Measurements from ENCODE around the gene ZNF823.

Gene ZNF823

DNA sequence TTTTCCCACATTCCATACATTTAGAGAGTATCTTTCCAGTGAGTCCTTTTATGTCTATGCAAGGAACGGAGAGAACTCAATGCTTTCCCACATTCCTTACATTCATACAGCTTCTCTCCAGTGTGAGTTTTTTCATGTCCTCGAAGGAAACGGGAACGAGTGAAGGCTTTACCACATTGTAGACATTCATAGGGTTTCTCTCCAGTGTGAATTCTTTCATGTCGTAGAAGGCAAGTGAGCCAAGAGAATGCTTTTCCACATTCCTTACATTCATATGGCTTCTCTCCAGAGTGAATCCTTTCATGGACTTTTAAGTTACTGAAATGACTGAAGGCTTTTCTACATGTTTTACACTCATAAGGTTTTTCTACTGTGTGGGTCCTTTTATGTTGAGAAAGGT is 17.1 kb downstream of the ZNF823 start:
- peak overlapping the region in 6 of 10 experiments; percentile 6 to 37 (median 26); a peak in 8 of 20 replicates for H3K4me3 ChIP-seq
- no peak for TF ChIP-seq Cebpa-rat (IDR thresholded peaks at IDR 0.05)
- H4K20me1 ChIP-seq = no peaks in the 10 kb centered on the region
- no peaks in the 10 kb centered on the region for H3K27me3 ChIP-seq
- no peak overlapping the region for H3K27ac ChIP-seq
- no peaks in the 10 kb centered on the region for H3K4me1 ChIP-seq
- no peak overlapping the region for H3K9ac ChIP-seq
- H3K36me3 ChIP-seq = peaks cover 75 to 83% (median 80%) of the 10 kb centered on the region in 11 experiments
- H3K9me3 ChIP-seq (replicated peaks in 1 of 11) = peaks cover 83 to 97% (median 86%) of the 10 kb centered on the region in 11 experiments
- no peak overlapping the region for H3K4me2 ChIP-seq

GRCh38 chr19:11710313-11710712 is 28.4 kb downstream of the ZNF823 start:
- H3K27ac ChIP-seq = no peak overlapping the region
- H3K4me1 ChIP-seq = peaks cover 0 to 9% (median 0%) of the 10 kb centered on the region in 10 experiments; a peak in 4 of 20 replicates
- no peaks in the 10 kb centered on the region for H3K36me3 ChIP-seq
- peaks cover 0 to 4% (median 0%) of the 10 kb centered on the region in 11 experiments; a peak in 1 of 22 replicates for H3K9me3 ChIP-seq (replicated peaks in 1 of 11)
- no peaks in the 10 kb centered on the region for H3K27me3 ChIP-seq
- no peaks in the 10 kb centered on the region for H4K20me1 ChIP-seq
- no peak overlapping the region for H3K4me2 ChIP-seq
- TF ChIP-seq Cebpa-rat (IDR thresholded peaks at IDR 0.05) = no peak
- H3K4me3 ChIP-seq = no peak overlapping the region
- no peak overlapping the region for H3K9ac ChIP-seq

GRCh38 chr19:11708457-11708856 is 30.3 kb downstream of the ZNF823 start:
- H3K4me2 ChIP-seq = no peak overlapping the region

GRCh38 chr19:11705474-11705873 is 33.3 kb downstream of the ZNF823 start:
- no peak overlapping the region for H3K27ac ChIP-seq

More at GRCh38 chr19:11708457-11708856, 30.3 kb downstream of the ZNF823 start:
- Histone ChIP-seq H3K36me3 (no peaks in the 10 kb centered on the region), H3K9me3 (replicated peaks in 1 of 11) (no peaks in the 10 kb centered on the region), H3K4me3 (no peak overlapping the region), H3K27ac (no peak overlapping the region), H4K20me1 (no peaks in the 10 kb centered on the region), H3K9ac (no peak overlapping the region), H3K27me3 (no peaks in the 10 kb centered on the region), H3K4me1 (peaks cover 0 to 9% (median 0%) of the 10 kb centered on the region in 10 experiments; a peak in 4 of 20 replicates)
- TF ChIP-seq Cebpa-rat (IDR thresholded peaks at IDR 0.05) = no peak

DNA sequence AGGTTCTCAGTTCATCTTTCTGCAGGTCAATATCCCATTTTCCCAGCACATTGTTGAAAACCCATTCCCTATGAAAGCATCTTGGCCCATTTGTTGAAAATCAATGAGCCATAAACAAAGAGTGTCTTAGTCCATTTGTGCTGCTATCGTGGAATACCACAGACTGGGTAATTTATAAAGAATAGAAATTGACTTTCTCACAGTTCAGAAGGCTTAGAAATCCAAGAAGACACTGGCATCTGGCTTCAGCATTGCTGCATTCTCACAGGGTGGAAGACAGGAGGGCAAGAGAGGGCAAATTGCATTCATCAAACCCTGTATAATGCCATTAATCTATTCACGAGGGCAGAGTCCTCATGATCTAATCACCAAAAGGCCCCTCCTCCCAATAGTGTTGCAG is 34.1 kb downstream of the ZNF823 start:
- TF ChIP-seq Cebpa-rat (IDR thresholded peaks at IDR 0.05) = no peak

More at GRCh38 chr19:11705474-11705873, 33.3 kb downstream of the ZNF823 start:
- no peaks in the 10 kb centered on the region for H3K27me3 ChIP-seq
- TF ChIP-seq Cebpa-rat (IDR thresholded peaks at IDR 0.05) = no peak
- H3K4me2 ChIP-seq = no peak overlapping the region
- no peaks in the 10 kb centered on the region for H4K20me1 ChIP-seq
- no peak overlapping the region for H3K9ac ChIP-seq
- no peaks in the 10 kb centered on the region for H3K36me3 ChIP-seq
- H3K9me3 ChIP-seq (replicated peaks in 1 of 11) = no peaks in the 10 kb centered on the region
- peaks cover 0 to 9% (median 0%) of the 10 kb centered on the region in 10 experiments; a peak in 4 of 20 replicates for H3K4me1 ChIP-seq
- no peak overlapping the region for H3K4me3 ChIP-seq

DNA sequence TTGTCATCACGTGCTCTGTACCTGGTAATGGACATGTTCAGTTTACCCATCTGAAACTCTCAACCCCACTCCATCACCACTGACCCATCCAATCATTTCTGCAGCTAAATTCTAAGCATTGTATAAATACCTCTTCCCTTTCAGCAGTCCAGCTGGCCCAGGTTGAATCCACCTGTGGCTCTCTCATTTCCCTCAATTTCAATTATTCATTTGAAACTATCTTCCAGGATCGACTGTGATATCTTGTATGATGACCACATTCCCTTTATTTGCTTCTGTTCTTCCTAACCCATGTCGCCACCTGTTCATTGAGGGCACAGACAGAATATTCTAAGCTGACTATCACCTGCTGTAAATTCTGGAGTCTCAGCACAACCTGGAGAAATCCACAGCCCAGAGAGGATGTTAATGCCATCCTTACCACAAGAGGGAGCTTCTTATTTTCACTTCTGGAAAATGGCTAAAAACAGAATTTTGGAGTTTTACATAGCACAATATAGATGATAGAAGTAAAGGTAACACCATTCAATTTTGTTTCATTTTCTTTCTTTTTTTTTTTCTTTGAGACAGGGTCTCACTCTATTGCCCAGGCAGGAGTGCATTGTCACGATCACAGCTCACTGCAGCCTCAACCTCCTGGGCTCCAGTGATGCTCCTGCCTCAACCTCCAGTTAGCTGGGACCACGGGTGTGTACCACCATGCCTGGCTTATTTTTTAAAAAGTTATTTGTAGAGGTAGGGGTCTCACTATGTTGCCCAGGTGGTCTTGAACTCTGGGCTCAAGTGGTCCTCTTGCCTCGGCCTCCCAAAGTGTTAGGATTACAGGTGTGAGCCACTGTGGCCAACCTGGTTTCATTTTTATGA is 38.6 kb downstream of the ZNF823 start:
- Histone ChIP-seq H3K4me3 (no peak overlapping the region), H3K36me3 (no peaks in the 10 kb centered on the region), H3K27me3 (no peaks in the 10 kb centered on the region), H4K20me1 (no peaks in the 10 kb centered on the region), H3K9ac (no peak overlapping the region), H3K4me1 (peaks cover 0 to 11% (median 8%) of the 10 kb centered on the region in 10 experiments; a peak in 11 of 20 replicates), H3K9me3 (replicated peaks in 1 of 11) (no peaks in the 10 kb centered on the region), H3K4me2 (no peak overlapping the region), H3K27ac (no peak overlapping the region)
- no peak for TF ChIP-seq Cebpa-rat (IDR thresholded peaks at IDR 0.05)

More for the DNA sequence above, 34.1 kb downstream of the ZNF823 start:
- H3K9me3 ChIP-seq (replicated peaks in 1 of 11) = no peaks in the 10 kb centered on the region
- no peaks in the 10 kb centered on the region for H3K36me3 ChIP-seq
- H3K27ac ChIP-seq = no peak overlapping the region
- H4K20me1 ChIP-seq = no peaks in the 10 kb centered on the region
- peaks cover 0 to under 1% (median 0%) of the 10 kb centered on the region in 10 experiments; a peak in 2 of 20 replicates for H3K4me1 ChIP-seq
- no peak overlapping the region for H3K4me2 ChIP-seq
- H3K9ac ChIP-seq = no peak overlapping the region
- no peaks in the 10 kb centered on the region for H3K27me3 ChIP-seq
- no peak overlapping the region for H3K4me3 ChIP-seq

GRCh38 chr19:11698231-11698630 is 40.5 kb downstream of the ZNF823 start:
- Histone ChIP-seq H4K20me1 (no peaks in the 10 kb centered on the region), H3K36me3 (no peaks in the 10 kb centered on the region), H3K4me3 (no peak overlapping the region), H3K27me3 (peaks cover 0 to 8% (median 0%) of the 10 kb centered on the region in 11 experiments; a peak in 2 of 22 replicates), H3K27ac (no peak overlapping the region), H3K4me2 (no peak overlapping the region), H3K9me3 (replicated peaks in 1 of 11) (peaks cover 0 to 13% (median 0%) of the 10 kb centered on the region in 11 experiments; a peak in 6 of 22 replicates), H3K9ac (no peak overlapping the region), H3K4me1 (peaks cover 0 to 25% (median 18%) of the 10 kb centered on the region in 10 experiments; a peak in 14 of 20 replicates)
- no peak for TF ChIP-seq Cebpa-rat (IDR thresholded peaks at IDR 0.05)

DNA sequence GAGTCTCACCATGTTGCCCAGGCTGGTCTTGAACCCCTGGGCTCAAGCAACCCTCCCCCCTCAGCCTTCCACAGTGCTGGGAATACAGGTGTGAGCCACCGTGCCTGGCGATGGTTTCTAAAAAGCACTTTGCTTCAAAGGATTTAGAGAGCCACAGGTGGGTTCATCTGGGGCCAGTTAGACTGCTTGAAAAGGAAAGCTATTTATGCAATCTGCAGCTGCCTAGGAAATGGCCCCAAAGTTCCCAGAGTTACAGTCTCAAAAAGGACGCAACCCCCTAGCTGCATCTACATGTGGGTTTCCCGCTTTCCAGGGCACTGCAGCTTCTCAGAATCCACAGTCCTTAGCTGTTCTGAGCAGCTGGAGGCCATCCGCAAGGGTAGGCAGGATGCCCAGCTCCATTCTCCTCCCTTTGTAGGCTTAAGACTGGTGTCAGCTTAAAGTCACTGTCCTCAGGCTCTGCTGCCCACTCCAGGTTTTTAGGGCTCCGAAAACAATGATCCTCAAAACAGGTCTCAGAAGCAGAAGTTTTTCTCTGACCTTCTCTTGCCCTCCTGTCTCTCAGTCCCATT is 41.4 kb downstream of the ZNF823 start:
- H4K20me1 ChIP-seq = no peaks in the 10 kb centered on the region
- no peak for TF ChIP-seq Cebpa-rat (IDR thresholded peaks at IDR 0.05)
- peaks cover 0 to 25% (median 18%) of the 10 kb centered on the region in 10 experiments; a peak in 14 of 20 replicates for H3K4me1 ChIP-seq
- H3K4me3 ChIP-seq = no peak overlapping the region
- peaks cover 0 to 8% (median 0%) of the 10 kb centered on the region in 11 experiments; a peak in 2 of 22 replicates for H3K27me3 ChIP-seq
- H3K36me3 ChIP-seq = no peaks in the 10 kb centered on the region
- H3K9me3 ChIP-seq (replicated peaks in 1 of 11) = peaks cover 0 to 17% (median 0%) of the 10 kb centered on the region in 11 experiments; a peak in 6 of 22 replicates
- H3K4me2 ChIP-seq = peak overlapping the region in 6 of 11 experiments; percentile 9 to 59 (median 33); a peak in 9 of 22 replicates
- H3K27ac ChIP-seq = no peak overlapping the region
- no peak overlapping the region for H3K9ac ChIP-seq

Data from BLaER1 treated with 17β-estradiol and CSF1 and Interleukin-3, amounts not matched to agents 10 nM and 100 nM (cell line).